DOHH2 (cell line): Measurements from ENCODE around the gene DOP1A.

Source experiments
- CTCF ChIP-seq: fragments of 200-600 bp; sonication (generic); IDR thresholded peaks from one replicate; pipeline ENCODE4 v1.5.1; 2014; ENCODE audit warnings: antibody characterized with exemption, mild to moderate bottlenecking, low read depth, low read length; ENCODE audit not compliant: poor library complexity, severe bottlenecking
- EZH2phosphoT487 ChIP-seq: fragments of 200-600 bp; sonication (generic); IDR thresholded peaks from 2 replicates; pipeline ENCODE4 v1.6.1; 2017; ENCODE audit warnings: borderline replicate concordance, mild to moderate bottlenecking, antibody characterized with exemption, low read length, moderate library complexity, mixed read lengths

DNA sequence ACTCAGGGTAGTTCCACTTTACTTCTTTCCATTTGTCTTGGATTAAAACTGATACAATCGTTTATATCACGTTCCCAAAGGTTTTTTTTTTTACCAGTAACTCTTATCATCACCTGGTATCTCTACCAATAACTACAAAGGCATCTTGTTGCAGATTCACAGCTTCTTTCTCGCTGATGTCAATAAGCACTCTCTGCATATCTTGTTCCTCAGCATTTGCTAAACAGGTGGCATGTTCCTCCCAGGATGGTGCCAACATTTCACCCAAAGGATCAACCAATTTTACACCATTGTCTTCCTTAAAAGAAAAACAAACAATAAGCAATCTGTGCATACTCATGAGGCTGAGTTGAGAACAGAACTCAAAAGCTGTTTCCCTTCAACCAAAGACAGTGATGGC lies 121.0 kb downstream of the DOP1A start:
- no peak for TF ChIP-seq CTCF
- TF ChIP-seq EZH2phosphoT487 = no peak
